Peyer's patch (tissue), 4 donors: ENCODE measurements around the gene CCDC93.

ENCODE experiments used
- POLR2A ChIP-seq, 2 donors: fragments of 450-650 bp; IDR thresholded peaks; one replicate each; pipeline ENCODE4 v1.5.1; 2017; ENCODE audit warnings: antibody characterized with exemption in 2 of 2, mild to moderate bottlenecking in 2 of 2, moderate library complexity in 2 of 2
- TF ChIP-seq, protein P1 (sequence below), 6 experiments: fragments of 450-650 bp in 4 of 6; fragments of 200-600 bp in 2 of 6; sonication (generic) in 1 of 6; IDR thresholded peaks; one replicate each; pipeline ENCODE4 v1.5.1; 2017 to 2019; ENCODE audit warnings: antibody characterized with exemption in 6 of 6, mild to moderate bottlenecking in 3 of 6, moderate library complexity in 1 of 6

GRCh38 chr2:118010473-118010872 is 3.4 kb downstream of the CCDC93 start:
- TF ChIP-seq, protein P1, sequence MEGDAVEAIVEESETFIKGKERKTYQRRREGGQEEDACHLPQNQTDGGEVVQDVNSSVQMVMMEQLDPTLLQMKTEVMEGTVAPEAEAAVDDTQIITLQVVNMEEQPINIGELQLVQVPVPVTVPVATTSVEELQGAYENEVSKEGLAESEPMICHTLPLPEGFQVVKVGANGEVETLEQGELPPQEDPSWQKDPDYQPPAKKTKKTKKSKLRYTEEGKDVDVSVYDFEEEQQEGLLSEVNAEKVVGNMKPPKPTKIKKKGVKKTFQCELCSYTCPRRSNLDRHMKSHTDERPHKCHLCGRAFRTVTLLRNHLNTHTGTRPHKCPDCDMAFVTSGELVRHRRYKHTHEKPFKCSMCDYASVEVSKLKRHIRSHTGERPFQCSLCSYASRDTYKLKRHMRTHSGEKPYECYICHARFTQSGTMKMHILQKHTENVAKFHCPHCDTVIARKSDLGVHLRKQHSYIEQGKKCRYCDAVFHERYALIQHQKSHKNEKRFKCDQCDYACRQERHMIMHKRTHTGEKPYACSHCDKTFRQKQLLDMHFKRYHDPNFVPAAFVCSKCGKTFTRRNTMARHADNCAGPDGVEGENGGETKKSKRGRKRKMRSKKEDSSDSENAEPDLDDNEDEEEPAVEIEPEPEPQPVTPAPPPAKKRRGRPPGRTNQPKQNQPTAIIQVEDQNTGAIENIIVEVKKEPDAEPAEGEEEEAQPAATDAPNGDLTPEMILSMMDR (IDR thresholded peaks at IDR 0.05), result no peak
- TF ChIP-seq POLR2A (IDR thresholded peaks at IDR 0.05), result no peak
